Fibroblast of lung (primary cell): ENCODE data around the gene TLE2. TPM values are rescaled to one million over a fixed set of nuclear protein-coding genes. Genes with fewer than 3 reads are reported as not detected.

Source experiments
- DNase-seq, 2 donors: peaks; one replicate each; pipeline versions ENCODE4 v3.0.0 to v3.0.0-alpha.2; 2010; ENCODE audit warnings: low read depth in 2 of 2
- H2AFZ ChIP-seq: 2 replicates; pipeline ENCODE4 v1.5.1; 2012; ENCODE audit warnings: low read length, control low read depth, inconsistent platforms
- H3K27ac ChIP-seq: 2 replicates; pipeline ENCODE4 v1.5.1; 2011; ENCODE audit warnings: low read length, control low read depth; ENCODE audit not compliant: insufficient read depth
- H3K27me3 ChIP-seq: 2 replicates; pipeline ENCODE4 v1.5.1; 2011; ENCODE audit warnings: mild to moderate bottlenecking, low read length; ENCODE audit not compliant: control insufficient read depth, insufficient read depth
- H3K36me3 ChIP-seq: 2 replicates; pipeline ENCODE4 v1.5.1; 2011; ENCODE audit warnings: low read length; ENCODE audit not compliant: control insufficient read depth, insufficient read depth
- H3K4me1 ChIP-seq: 2 replicates; pipeline ENCODE4 v1.5.1; 2011; ENCODE audit warnings: low read length; ENCODE audit not compliant: control insufficient read depth, insufficient read depth; ENCODE audit errors: extremely low read depth
- H3K4me2 ChIP-seq: 2 replicates; pipeline ENCODE4 v1.5.1; 2011; ENCODE audit warnings: low read length, control low read depth; ENCODE audit not compliant: insufficient read depth; ENCODE audit errors: extremely low read depth
- H3K4me3 ChIP-seq, 4 experiments: fragments of 200-600 bp in 1 of 4; sonication (generic) in 1 of 4; replicated peaks in 1 of 4; 2 replicates each; pipeline ENCODE4 v1.5.1; 2011 to 2016; ENCODE audit warnings: low read length in 4 of 4, low read depth in 3 of 4, mild to moderate bottlenecking in 3 of 4, control low read depth in 2 of 4, inconsistent platforms in 1 of 4, mixed read lengths in 1 of 4; ENCODE audit not compliant: insufficient read depth in 1 of 4; ENCODE audit errors: control extremely low read depth in 1 of 4
- H3K79me2 ChIP-seq: 2 replicates; pipeline ENCODE4 v1.5.1; 2012; ENCODE audit warnings: mild to moderate bottlenecking, low read length, inconsistent platforms; ENCODE audit not compliant: control insufficient read depth, insufficient read depth
- H3K9ac ChIP-seq: 2 replicates; pipeline ENCODE4 v1.5.1; 2011; ENCODE audit warnings: mild to moderate bottlenecking, low read length, control low read depth; ENCODE audit not compliant: insufficient read depth
- H3K9me3 ChIP-seq: 2 replicates; pipeline ENCODE4 v1.5.1; 2012; ENCODE audit warnings: low read depth, low read length; ENCODE audit not compliant: control insufficient read depth, insufficient read depth
- H4K20me1 ChIP-seq: 2 replicates; pipeline ENCODE4 v1.5.1; 2011; ENCODE audit warnings: low read length; ENCODE audit not compliant: control insufficient read depth, insufficient read depth; ENCODE audit errors: extremely low read depth
- EZH2 ChIP-seq: IDR thresholded peaks from 2 replicates; pipeline ENCODE4 v1.5.1; 2012; ENCODE audit warnings: low read length, control low read depth, mild to moderate bottlenecking; ENCODE audit errors: missing control alignments
- polyA plus RNA-seq, 2 donors: library from polyadenylated mRNA; depleted of rRNA in 1 of 2; stranded (reverse) in 1 of 2; unstranded in 1 of 2; fragments of >200 nt; gene quantifications; 2 replicates each; pipeline ENCODE4 v1.2.1, GENCODE V29; 2011 to 2012; ENCODE audit warnings: missing spikeins in 1 of 2
- total RNA-seq: library from RNA; depleted of rRNA; stranded (reverse); fragments of >200 nt; gene quantifications from 2 replicates; pipeline ENCODE4 v1.2.1, GENCODE V29; 2014
- TF ChIP-seq, protein P1 (sequence below), 2 donors: IDR thresholded peaks in 1 of 2; conservative IDR thresholded peaks in 1 of 2; 1 replicate in 1 of 2; 2 replicates in 1 of 2; pipeline ENCODE4 v1.5.1; 2011 to 2012; ENCODE audit warnings: low read length in 2 of 2, control low read depth in 1 of 2, inconsistent platforms in 1 of 2, low read depth in 1 of 2, mild to moderate bottlenecking in 1 of 2

TLE2 gene
- total and polyA plus RNA-seq, 2 donors (not counting 1 experiment from before 2014, with no cell fraction given), result 1.8 to 3.8 TPM

DNA sequence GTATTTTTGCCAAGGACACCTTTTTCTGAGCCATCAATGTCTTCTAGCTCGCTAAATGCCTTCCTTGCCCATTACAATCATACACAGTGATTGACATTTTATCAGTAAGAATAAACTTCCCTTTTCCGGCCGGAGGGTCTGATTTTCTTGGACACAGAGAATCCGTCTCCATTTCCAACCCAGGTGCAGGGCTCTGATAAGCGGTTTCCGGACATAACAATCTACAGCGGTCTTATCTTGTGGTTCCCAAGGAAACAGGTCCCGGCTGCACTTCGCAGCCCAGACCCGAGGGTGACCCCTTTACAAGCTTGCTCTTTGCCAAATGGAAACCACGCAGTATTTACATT is 79.2 kb downstream of the TLE2 start:
- DNase-seq, result peak in 1 of 2 donors; percentile 63
- no peaks in the 10 kb centered on the region for H3K27me3 ChIP-seq
- peak overlapping the region; percentile 11 for H2AFZ ChIP-seq
- TF ChIP-seq, protein P1, sequence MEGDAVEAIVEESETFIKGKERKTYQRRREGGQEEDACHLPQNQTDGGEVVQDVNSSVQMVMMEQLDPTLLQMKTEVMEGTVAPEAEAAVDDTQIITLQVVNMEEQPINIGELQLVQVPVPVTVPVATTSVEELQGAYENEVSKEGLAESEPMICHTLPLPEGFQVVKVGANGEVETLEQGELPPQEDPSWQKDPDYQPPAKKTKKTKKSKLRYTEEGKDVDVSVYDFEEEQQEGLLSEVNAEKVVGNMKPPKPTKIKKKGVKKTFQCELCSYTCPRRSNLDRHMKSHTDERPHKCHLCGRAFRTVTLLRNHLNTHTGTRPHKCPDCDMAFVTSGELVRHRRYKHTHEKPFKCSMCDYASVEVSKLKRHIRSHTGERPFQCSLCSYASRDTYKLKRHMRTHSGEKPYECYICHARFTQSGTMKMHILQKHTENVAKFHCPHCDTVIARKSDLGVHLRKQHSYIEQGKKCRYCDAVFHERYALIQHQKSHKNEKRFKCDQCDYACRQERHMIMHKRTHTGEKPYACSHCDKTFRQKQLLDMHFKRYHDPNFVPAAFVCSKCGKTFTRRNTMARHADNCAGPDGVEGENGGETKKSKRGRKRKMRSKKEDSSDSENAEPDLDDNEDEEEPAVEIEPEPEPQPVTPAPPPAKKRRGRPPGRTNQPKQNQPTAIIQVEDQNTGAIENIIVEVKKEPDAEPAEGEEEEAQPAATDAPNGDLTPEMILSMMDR (conservative IDR thresholded peaks at IDR 0.05 in 1 of 2, IDR thresholded peaks at IDR 0.05 in 1 of 2; ENCODE audit: low read depth in 1 of 2, low read length in 2 of 2), result no peak
- no peak for TF ChIP-seq EZH2
- no peaks in the 10 kb centered on the region for H3K9me3 ChIP-seq
- peak overlapping the region; percentile 88 for H3K4me2 ChIP-seq
- H3K79me2 ChIP-seq, result peaks cover 12% of the 10 kb centered on the region
- no peaks in the 10 kb centered on the region for H4K20me1 ChIP-seq
- H3K27ac ChIP-seq, result peak overlapping the region; percentile 90
- H3K36me3 ChIP-seq, result no peaks in the 10 kb centered on the region
- peak overlapping the region; percentile 76 to 85 (median 80) for H3K4me3 ChIP-seq
- peak overlapping the region; percentile 90 for H3K9ac ChIP-seq
- peaks cover 4% of the 10 kb centered on the region for H3K4me1 ChIP-seq

Other genes with a start within 250 kb of the TLE2 start
- gene SGTA, start 246.0 kb downstream of the TLE2 start, total RNA-seq, result 24.1 and 26.8 TPM in 2 replicates
- 33.4 and 56.0 TPM in 2 replicates for gene SGTA, start 246.0 kb downstream of the TLE2 start, polyA plus RNA-seq
- gene THOP1, start 243.8 kb downstream of the TLE2 start, total RNA-seq, result 28.8 and 49.5 TPM in 2 replicates
- gene THOP1, start 243.8 kb downstream of the TLE2 start, polyA plus RNA-seq, result 23.6 and 48.1 TPM in 2 replicates
- 4.9 and 5.8 TPM in 2 replicates for gene ZNF554, start 209.4 kb downstream of the TLE2 start, total RNA-seq
- gene ZNF554, start 209.4 kb downstream of the TLE2 start, polyA plus RNA-seq, result 1.0 and 2.0 TPM in 2 replicates
- gene ZNF555, start 187.8 kb downstream of the TLE2 start, total RNA-seq, result 4.6 and 5.9 TPM in 2 replicates
- gene ZNF555, start 187.8 kb downstream of the TLE2 start, polyA plus RNA-seq, result 3.8 and 5.0 TPM in 2 replicates
- gene ZNF556, start 161.9 kb downstream of the TLE2 start, total RNA-seq, result under 0.01 and 0.17 TPM in 2 replicates
- 0.02 and 0.09 TPM in 2 replicates for gene ZNF556, start 161.9 kb downstream of the TLE2 start, polyA plus RNA-seq
- 4.1 and 5.3 TPM in 2 replicates for gene ZNF57, start 128.4 kb downstream of the TLE2 start, total RNA-seq
- gene ZNF57, start 128.4 kb downstream of the TLE2 start, polyA plus RNA-seq, result 2.2 and 2.8 TPM in 2 replicates
- 3.9 and 5.0 TPM in 2 replicates for gene ZNF77, start 84.3 kb downstream of the TLE2 start, total RNA-seq
- 3.3 and 4.0 TPM in 2 replicates for gene ZNF77, start 84.3 kb downstream of the TLE2 start, polyA plus RNA-seq
- 0.51 and 1.7 TPM in 2 replicates for gene TLE6, start 51.7 kb downstream of the TLE2 start, total RNA-seq
- gene TLE6, start 51.7 kb downstream of the TLE2 start, polyA plus RNA-seq, result 0.24 and 0.56 TPM in 2 replicates
- 111 and 173 TPM in 2 replicates for gene TLE5, start 33.2 kb upstream of the TLE2 start, total RNA-seq
- gene TLE5, start 33.2 kb upstream of the TLE2 start, polyA plus RNA-seq, result 319 and 328 TPM in 2 replicates
- 40.8 and 46.2 TPM in 2 replicates for gene GNA11, start 65.1 kb upstream of the TLE2 start, total RNA-seq
- gene GNA11, start 65.1 kb upstream of the TLE2 start, polyA plus RNA-seq, result 43.7 and 61.4 TPM in 2 replicates
- not detected in 2 replicates for gene GNA15, start 106.8 kb upstream of the TLE2 start, total RNA-seq
- gene GNA15, start 106.8 kb upstream of the TLE2 start, polyA plus RNA-seq, result not detected in 2 replicates
- not detected in 2 replicates for gene S1PR4, start 149.5 kb upstream of the TLE2 start, total RNA-seq
- not detected in 2 replicates for gene S1PR4, start 149.5 kb upstream of the TLE2 start, polyA plus RNA-seq
- 24.4 and 35.8 TPM in 2 replicates for gene NCLN, start 156.7 kb upstream of the TLE2 start, total RNA-seq
- 33.0 and 52.5 TPM in 2 replicates for gene NCLN, start 156.7 kb upstream of the TLE2 start, polyA plus RNA-seq
- under 0.01 TPM in 1 of 2 replicates, not detected in the other for gene CELF5, start 195.4 kb upstream of the TLE2 start, total RNA-seq
- not detected in 2 replicates for gene CELF5, start 195.4 kb upstream of the TLE2 start, polyA plus RNA-seq